Esophagus (tissue), 2 donors: ENCODE data around the gene FAM167B. TPM values are rescaled to one million over a fixed set of nuclear protein-coding genes. Genes with fewer than 3 reads are reported as not detected.
A peak's percentile ranks its signal among the peaks of the same experiment; 100 is the strongest.

Experiments
- H3K27ac ChIP-seq, 2 donors: one replicate each; pipeline ENCODE4 v1.5.1; 2013; ENCODE audit warnings: low read depth in 2 of 2, mild to moderate bottlenecking in 2 of 2, inconsistent platforms in 1 of 2, low read length in 1 of 2, moderate library complexity in 1 of 2
- H3K27me3 ChIP-seq, 2 donors: one replicate each; pipeline ENCODE4 v1.6.1; 2013; ENCODE audit warnings: low read length in 2 of 2, control low read depth in 1 of 2, mild to moderate bottlenecking in 1 of 2; ENCODE audit not compliant: insufficient read depth in 2 of 2, control insufficient read depth in 1 of 2
- H3K36me3 ChIP-seq, 2 donors: one replicate each; pipeline ENCODE4 v1.6.1; 2013; ENCODE audit warnings: low read length in 1 of 2; ENCODE audit not compliant: control insufficient read depth in 2 of 2, insufficient read depth in 2 of 2
- H3K4me1 ChIP-seq, 2 donors: one replicate each; pipeline ENCODE4 v1.6.1; 2013; ENCODE audit warnings: low read length in 1 of 2; ENCODE audit not compliant: control insufficient read depth in 2 of 2, insufficient read depth in 2 of 2
- H3K4me3 ChIP-seq, 2 donors: one replicate each; pipeline ENCODE4 v1.5.1; 2013; ENCODE audit warnings: low read length in 2 of 2, mild to moderate bottlenecking in 2 of 2, low read depth in 1 of 2, moderate library complexity in 1 of 2
- H3K9me3 ChIP-seq, 2 donors: one replicate each; pipeline ENCODE4 v1.6.1; 2013; ENCODE audit warnings: mild to moderate bottlenecking in 2 of 2, low read depth in 1 of 2, low read length in 1 of 2, moderate library complexity in 1 of 2; ENCODE audit not compliant: control insufficient read depth in 2 of 2, insufficient read depth in 1 of 2
- WGBS, 2 donors: extraction: QIAGEN DNeasy Blood & Tissue Kit; methylation state at CpG; one replicate each; pipeline ENCODE4 v1.1.7; 2013; 5-methylcytosine and 5-hydroxymethylcytosine counted together
- polyA plus RNA-seq, 2 donors: library from polyadenylated mRNA; stranded (reverse); fragments of 200-250 nt; gene quantifications; one replicate each; pipeline ENCODE4 v1.2.3, GENCODE V29; 2013
- donor health status: healthy with polysubstance abuse.
- donor health status: Bipolar disorder and iron deficiency.

Gene FAM167B
- polyA plus RNA-seq, 2 donors = 1.8 to 2.0 TPM

DNA sequence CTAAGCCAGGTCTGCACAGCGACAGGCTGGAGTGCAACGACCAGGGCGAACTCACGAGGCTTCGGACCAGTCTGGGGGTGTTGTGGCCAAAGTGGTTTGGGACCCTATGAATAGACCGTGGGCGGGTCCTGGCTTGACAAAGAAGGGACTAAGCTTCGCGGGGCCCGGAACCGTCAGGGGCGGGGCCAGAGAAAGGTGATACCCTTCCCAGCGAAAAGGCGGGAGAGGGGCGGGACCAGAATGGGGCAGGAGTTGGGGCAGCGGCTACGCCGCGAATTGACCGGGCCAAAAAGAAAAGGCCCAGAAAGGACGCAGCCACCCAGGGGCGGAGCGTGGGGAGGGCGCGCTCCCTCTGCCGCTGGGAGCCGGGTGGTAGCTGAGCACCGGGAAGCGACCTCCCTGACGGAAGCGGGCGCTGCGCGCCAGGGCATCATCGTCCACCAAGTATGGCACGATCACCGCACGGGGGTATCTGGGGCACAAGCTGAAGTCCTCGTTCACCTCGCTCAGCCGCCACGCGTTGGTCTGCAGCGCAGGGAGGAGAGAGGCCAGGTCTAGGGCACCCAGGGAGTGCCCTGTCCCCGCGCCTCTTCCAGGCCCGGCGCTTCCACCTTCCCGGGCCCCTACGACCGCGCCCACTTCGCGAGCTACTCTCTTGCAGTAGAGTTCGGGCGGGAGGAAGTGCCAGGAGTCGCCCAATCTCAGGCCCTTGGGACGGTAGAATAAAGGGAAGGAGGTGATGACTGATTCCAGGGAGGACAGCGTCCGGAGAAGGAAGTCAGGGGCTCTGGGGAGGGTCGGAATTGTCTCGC, 6.7 kb upstream of the FAM167B start:
- H3K4me3 ChIP-seq = peak overlapping the region; percentile 56 to 60
- no peaks in the 10 kb centered on the region for H3K9me3 ChIP-seq
- no peaks in the 10 kb centered on the region for H3K36me3 ChIP-seq
- peaks cover 6 to 9% of the 10 kb centered on the region in 2 donors for H3K4me1 ChIP-seq
- peak overlapping the region; percentile 35 to 66 for H3K27ac ChIP-seq
- no peaks in the 10 kb centered on the region for H3K27me3 ChIP-seq
- 1 to 2% methylated on average over 56 to 62 of the region's 62 CpGs for WGBS, 2 donors

DNA sequence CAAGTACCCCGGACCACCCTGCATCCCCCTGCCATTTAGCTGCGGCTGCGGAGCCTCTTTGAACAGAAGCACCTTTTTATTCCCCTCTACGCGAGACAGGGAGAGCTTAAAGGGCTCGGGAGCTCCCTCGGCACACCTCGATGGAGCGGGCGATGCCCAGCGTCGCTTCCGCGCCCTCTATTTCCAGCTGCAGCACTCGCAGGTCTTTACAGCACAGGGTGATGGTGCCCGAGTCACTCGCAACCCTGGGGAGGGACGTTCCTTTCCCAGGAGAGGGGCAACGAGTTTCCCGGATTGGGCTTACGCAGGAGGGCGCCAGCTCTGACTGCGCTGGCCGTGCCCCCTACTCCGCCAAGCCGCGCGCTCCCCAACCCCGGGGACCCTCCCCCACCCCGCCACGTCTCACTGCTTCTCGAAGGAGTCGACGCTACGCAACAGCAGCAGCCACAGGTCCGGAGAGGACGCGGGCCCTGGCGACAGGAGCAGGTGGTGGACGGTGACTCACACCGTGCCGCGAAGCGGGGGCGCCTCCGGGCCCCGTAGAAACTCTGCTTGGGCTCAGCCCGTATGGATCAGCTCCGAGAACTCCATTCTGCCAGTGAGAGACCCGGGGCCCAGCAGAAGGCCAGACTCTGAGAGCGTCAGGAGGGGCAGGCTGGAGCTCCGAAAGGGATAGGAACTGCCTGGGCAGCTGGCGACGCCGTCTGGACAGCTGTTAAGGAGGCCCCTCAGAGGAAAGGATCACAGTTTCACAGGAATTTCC, 5.8 kb upstream of the FAM167B start:
- Histone ChIP-seq H3K9me3 (no peaks in the 10 kb centered on the region), H3K27ac (peak overlapping the region; percentile 35 to 66), H3K27me3 (no peaks in the 10 kb centered on the region), H3K4me1 (peaks cover 4 to 9% of the 10 kb centered on the region in 2 donors), H3K4me3 (peak overlapping the region; percentile 56 to 60), H3K36me3 (no peaks in the 10 kb centered on the region)
- WGBS, 2 donors = 1 to 2% methylated on average over 54 to 55 of the region's 55 CpGs

- Histone ChIP-seq H3K9me3 (no peaks in the 10 kb centered on the region), H3K4me3 (no peak overlapping the region), H3K27me3 (no peaks in the 10 kb centered on the region), H3K27ac (peak overlapping the region in 1 of 2 donors; percentile 9), H3K36me3 (no peaks in the 10 kb centered on the region), H3K4me1 (peaks cover 4 to 9% of the 10 kb centered on the region in 2 donors)
- 39 to 40% methylated on average over 7 of the region's 7 CpGs for WGBS, 2 donors
Observed at GRCh38 chr1:32242341-32242851, 4.6 kb upstream of the FAM167B start.

DNA sequence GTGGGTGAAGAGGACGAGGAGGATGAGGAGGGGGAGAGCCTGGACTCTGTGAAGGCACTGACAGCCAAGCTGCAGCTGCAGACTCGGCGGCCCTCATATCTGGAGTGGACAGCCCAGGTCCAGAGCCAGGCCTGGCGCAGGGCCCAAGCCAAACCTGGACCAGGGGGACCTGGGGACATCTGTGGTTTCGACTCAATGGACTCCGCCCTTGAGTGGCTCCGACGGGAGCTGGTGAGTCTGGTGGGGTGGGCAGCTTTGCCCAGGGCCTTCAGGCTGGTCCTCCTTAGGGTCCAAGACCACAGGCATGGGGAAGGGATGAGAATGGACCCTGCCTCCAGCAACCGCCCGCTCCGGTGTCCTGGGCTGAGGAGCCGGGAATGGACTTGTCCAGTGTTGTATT, 430 bp downstream of the FAM167B start:
- Histone ChIP-seq H3K36me3 (no peaks in the 10 kb centered on the region), H3K27me3 (no peaks in the 10 kb centered on the region), H3K4me3 (no peak overlapping the region), H3K4me1 (peaks cover 0 to 5% of the 10 kb centered on the region in 2 donors), H3K9me3 (peaks cover 0 to 3% of the 10 kb centered on the region in 2 donors), H3K27ac (peak overlapping the region; percentile 0 to 47)
- WGBS, 2 donors = 77 to 81% methylated on average over 12 of the region's 12 CpGs

GRCh38 chr1:32247983-32248889, 1.2 kb downstream of the FAM167B start:
- Histone ChIP-seq H3K27me3 (no peaks in the 10 kb centered on the region), H3K27ac (peak overlapping the region; percentile 47 to 51), H3K9me3 (peaks cover 0 to 3% of the 10 kb centered on the region in 2 donors), H3K4me3 (peak overlapping the region in 1 of 2 donors; percentile 3), H3K4me1 (peaks cover 0 to 5% of the 10 kb centered on the region in 2 donors), H3K36me3 (no peaks in the 10 kb centered on the region)
- WGBS, 2 donors = 7 to 12% methylated on average over 25 to 31 of the region's 31 CpGs

- H3K27me3 ChIP-seq = no peaks in the 10 kb centered on the region
- H3K27ac ChIP-seq = peak overlapping the region; percentile 43 to 69
- H3K4me3 ChIP-seq = no peak overlapping the region
- peaks cover 0 to 3% of the 10 kb centered on the region in 2 donors for H3K9me3 ChIP-seq
- WGBS, 2 donors = 58 to 65% methylated on average over 9 of the region's 9 CpGs
- H3K4me1 ChIP-seq = peaks cover 0 to 5% of the 10 kb centered on the region in 2 donors
- no peaks in the 10 kb centered on the region for H3K36me3 ChIP-seq
Observed at GRCh38 chr1:32249831-32250525, 3.0 kb downstream of the FAM167B start.

GRCh38 chr1:32250893-32251716, 4.1 kb downstream of the FAM167B start, which contains the start of gene LCK:
LCK (plus strand) TSS chr1:32251265; CDS start chr1:32274330, 23,065 bp downstream.
- Histone ChIP-seq H3K9me3 (peaks cover 0 to 3% of the 10 kb centered on the region in 2 donors), H3K36me3 (no peaks in the 10 kb centered on the region), H3K27ac (peak within 1 kb of the TSS; percentile 43 to 69), H3K4me1 (peaks cover 0 to 5% of the 10 kb centered on the region in 2 donors), H3K27me3 (no peaks in the 10 kb centered on the region), H3K4me3 (peak within 1 kb of the TSS in 1 of 2 donors; percentile 32)
- WGBS, 2 donors = 74 to 75% methylated on average over 25 of the region's 25 CpGs
